ENCODE data around the gene NFRKB. TPM values are rescaled to one million over a fixed set of nuclear protein-coding genes. Genes with fewer than 3 reads are reported as not detected.
"Not testable (repeated sequence)": the region's sequence is repeated elsewhere in the genome, so short reads cannot be mapped to it uniquely, and the experiment has no call there.

The NFRKB gene
- polyA plus RNA-seq, 1 donor from 2014 or later = 26.7 TPM

DNA sequence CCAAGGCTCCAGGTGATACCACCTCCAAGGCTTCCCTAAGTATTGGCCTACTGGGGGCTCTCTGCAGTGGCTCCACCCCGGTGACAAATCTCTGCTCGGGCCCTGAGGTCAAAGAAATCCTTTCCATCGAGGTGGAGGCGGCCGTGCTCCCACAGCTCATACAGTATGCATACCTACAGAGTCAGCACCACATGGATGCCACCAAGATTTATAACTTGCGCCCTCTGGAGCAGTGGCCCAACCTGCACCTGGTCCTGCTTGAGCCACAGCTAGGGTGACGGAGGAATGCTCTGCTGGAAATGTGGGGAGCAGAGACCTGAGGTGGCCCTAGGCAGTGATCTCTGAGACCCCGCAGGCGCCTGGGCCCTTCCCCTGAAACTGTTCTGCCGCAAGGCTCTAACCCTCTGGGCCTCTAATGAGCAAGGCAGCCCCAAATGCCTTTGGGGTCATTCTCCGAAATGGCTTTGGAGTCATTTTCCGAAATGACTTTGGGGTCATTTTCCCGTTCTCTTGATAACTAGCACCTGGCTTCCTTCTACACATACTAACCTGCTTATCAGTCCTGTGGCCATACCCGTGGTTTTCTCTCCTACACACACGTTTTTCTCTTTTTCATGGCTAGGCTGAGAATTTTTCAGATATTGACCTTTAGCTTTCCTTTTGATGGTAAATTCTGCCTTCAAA is 45.8 kb downstream of the NFRKB start:
- no peaks in the 10 kb centered on the region for H3F3A ChIP-seq (ENCODE audit: insufficient read depth, low read length, poor library complexity, severe bottlenecking)
- no peaks in the 10 kb centered on the region for H3K79me2 ChIP-seq (replicated peaks; ENCODE audit: insufficient read depth, low read length)
- no peak overlapping the region for H3K27ac ChIP-seq (ENCODE audit: low read length)
- H3K9me3 ChIP-seq (ENCODE audit: low read length) = no peaks in the 10 kb centered on the region
- H3K9me2 ChIP-seq (ENCODE audit: insufficient read depth, low read length) = no peaks in the 10 kb centered on the region
- H4K20me1 ChIP-seq (ENCODE audit: insufficient read depth) = no peaks in the 10 kb centered on the region
- no peak overlapping the region for H2AFZ ChIP-seq (ENCODE audit: low read depth, low read length)
- H3K36me3 ChIP-seq (ENCODE audit: insufficient read depth, low read length) = no peaks in the 10 kb centered on the region
- no peak overlapping the region for H3K4me2 ChIP-seq (ENCODE audit: low read length)
- no peaks in the 10 kb centered on the region for H3K27me3 ChIP-seq (ENCODE audit: insufficient read depth, low read depth, low read length)
- H3K4me3 ChIP-seq (ENCODE audit: low read length) = no peak overlapping the region
- no peak for TF ChIP-seq POLR2AphosphoS5 (IDR thresholded peaks at IDR 0.05)
- TF ChIP-seq, protein P1, sequence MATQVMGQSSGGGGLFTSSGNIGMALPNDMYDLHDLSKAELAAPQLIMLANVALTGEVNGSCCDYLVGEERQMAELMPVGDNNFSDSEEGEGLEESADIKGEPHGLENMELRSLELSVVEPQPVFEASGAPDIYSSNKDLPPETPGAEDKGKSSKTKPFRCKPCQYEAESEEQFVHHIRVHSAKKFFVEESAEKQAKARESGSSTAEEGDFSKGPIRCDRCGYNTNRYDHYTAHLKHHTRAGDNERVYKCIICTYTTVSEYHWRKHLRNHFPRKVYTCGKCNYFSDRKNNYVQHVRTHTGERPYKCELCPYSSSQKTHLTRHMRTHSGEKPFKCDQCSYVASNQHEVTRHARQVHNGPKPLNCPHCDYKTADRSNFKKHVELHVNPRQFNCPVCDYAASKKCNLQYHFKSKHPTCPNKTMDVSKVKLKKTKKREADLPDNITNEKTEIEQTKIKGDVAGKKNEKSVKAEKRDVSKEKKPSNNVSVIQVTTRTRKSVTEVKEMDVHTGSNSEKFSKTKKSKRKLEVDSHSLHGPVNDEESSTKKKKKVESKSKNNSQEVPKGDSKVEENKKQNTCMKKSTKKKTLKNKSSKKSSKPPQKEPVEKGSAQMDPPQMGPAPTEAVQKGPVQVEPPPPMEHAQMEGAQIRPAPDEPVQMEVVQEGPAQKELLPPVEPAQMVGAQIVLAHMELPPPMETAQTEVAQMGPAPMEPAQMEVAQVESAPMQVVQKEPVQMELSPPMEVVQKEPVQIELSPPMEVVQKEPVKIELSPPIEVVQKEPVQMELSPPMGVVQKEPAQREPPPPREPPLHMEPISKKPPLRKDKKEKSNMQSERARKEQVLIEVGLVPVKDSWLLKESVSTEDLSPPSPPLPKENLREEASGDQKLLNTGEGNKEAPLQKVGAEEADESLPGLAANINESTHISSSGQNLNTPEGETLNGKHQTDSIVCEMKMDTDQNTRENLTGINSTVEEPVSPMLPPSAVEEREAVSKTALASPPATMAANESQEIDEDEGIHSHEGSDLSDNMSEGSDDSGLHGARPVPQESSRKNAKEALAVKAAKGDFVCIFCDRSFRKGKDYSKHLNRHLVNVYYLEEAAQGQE (IDR thresholded peaks at IDR 0.05; ENCODE audit: borderline replicate concordance) = no peak
- no peak for TF ChIP-seq MXI1 (conservative IDR thresholded peaks at IDR 0.05; ENCODE audit: poor library complexity, severe bottlenecking)
- TF ChIP-seq RAD21 (conservative IDR thresholded peaks at IDR 0.05) = no peak
- TF ChIP-seq EP300 (conservative IDR thresholded peaks at IDR 0.05; ENCODE audit: poor library complexity, severe bottlenecking) = no peak
- no peak for TF ChIP-seq TAF1 (IDR thresholded peaks at IDR 0.05; ENCODE audit: low read depth)
- TF ChIP-seq SMC3 (conservative IDR thresholded peaks at IDR 0.05; ENCODE audit: poor library complexity) = no peak
- TF ChIP-seq EZH2 (IDR thresholded peaks at IDR 0.05; ENCODE audit: borderline replicate concordance, insufficient read depth, low read length, poor library complexity, severe bottlenecking) = no peak
- TF ChIP-seq, protein P2, sequence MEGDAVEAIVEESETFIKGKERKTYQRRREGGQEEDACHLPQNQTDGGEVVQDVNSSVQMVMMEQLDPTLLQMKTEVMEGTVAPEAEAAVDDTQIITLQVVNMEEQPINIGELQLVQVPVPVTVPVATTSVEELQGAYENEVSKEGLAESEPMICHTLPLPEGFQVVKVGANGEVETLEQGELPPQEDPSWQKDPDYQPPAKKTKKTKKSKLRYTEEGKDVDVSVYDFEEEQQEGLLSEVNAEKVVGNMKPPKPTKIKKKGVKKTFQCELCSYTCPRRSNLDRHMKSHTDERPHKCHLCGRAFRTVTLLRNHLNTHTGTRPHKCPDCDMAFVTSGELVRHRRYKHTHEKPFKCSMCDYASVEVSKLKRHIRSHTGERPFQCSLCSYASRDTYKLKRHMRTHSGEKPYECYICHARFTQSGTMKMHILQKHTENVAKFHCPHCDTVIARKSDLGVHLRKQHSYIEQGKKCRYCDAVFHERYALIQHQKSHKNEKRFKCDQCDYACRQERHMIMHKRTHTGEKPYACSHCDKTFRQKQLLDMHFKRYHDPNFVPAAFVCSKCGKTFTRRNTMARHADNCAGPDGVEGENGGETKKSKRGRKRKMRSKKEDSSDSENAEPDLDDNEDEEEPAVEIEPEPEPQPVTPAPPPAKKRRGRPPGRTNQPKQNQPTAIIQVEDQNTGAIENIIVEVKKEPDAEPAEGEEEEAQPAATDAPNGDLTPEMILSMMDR (IDR thresholded peaks at IDR 0.05; ENCODE audit: poor library complexity, severe bottlenecking) = no peak
- H3K9ac ChIP-seq (ENCODE audit: low read length) = no peak overlapping the region

- H3K9ac ChIP-seq (ENCODE audit: low read length); H3K9me2 ChIP-seq (ENCODE audit: insufficient read depth, low read length); H3K36me3 ChIP-seq (ENCODE audit: insufficient read depth, low read length); H3K4me2 ChIP-seq (ENCODE audit: low read length); H3F3A ChIP-seq (ENCODE audit: insufficient read depth, low read length, poor library complexity, severe bottlenecking); H3K27ac ChIP-seq (ENCODE audit: low read length); H3K79me2 ChIP-seq (replicated peaks; ENCODE audit: insufficient read depth, low read length); H3K9me3 ChIP-seq (ENCODE audit: low read length); H4K20me1 ChIP-seq (ENCODE audit: insufficient read depth); H3K27me3 ChIP-seq (ENCODE audit: insufficient read depth, low read depth, low read length); H3K4me3 ChIP-seq (ENCODE audit: low read length); H2AFZ ChIP-seq (ENCODE audit: low read depth, low read length): not testable (repeated sequence)
Observed at GRCh38 chr11:129847361-129847760, 48.0 kb downstream of the NFRKB start.
